Natural killer cell (primary cell): ENCODE measurements around the gene COX20. TPM values are rescaled to one million over a fixed set of nuclear protein-coding genes. Genes with fewer than 3 reads are reported as not detected.

Experiments
- ATAC-seq, 3 donors: fragments of 150-1000 bp in 2 of 3; fragments of 200-7000 bp in 1 of 3; cut with Tn5 transposase; 1 replicate in 1 of 3; 2 replicates in 2 of 3; pipeline ENCODE4 v1.10.0; 2021; ENCODE audit warnings: mild to moderate bottlenecking in 2 of 3, moderate library complexity in 2 of 3
- DNase-seq, 2 donors: peaks; one replicate each; pipeline versions ENCODE4 v3.0.0 to v3.0.0-alpha.2; 2013 to 2021; ENCODE audit warnings: mixed read lengths in 1 of 2
- H3K27ac ChIP-seq: one replicate; pipeline ENCODE4 v1.5.1; 2013; ENCODE audit warnings: mild to moderate bottlenecking, low read length
- H3K27me3 ChIP-seq: one replicate; pipeline ENCODE4 v1.6.1; 2013; ENCODE audit warnings: low read length; ENCODE audit not compliant: control insufficient read depth, insufficient read depth
- H3K36me3 ChIP-seq: one replicate; pipeline ENCODE4 v1.6.1; 2013; ENCODE audit warnings: low read length; ENCODE audit not compliant: control insufficient read depth, insufficient read depth
- H3K4me1 ChIP-seq: one replicate; pipeline ENCODE4 v1.6.1; 2013; ENCODE audit warnings: low read length; ENCODE audit not compliant: control insufficient read depth, insufficient read depth
- H3K4me3 ChIP-seq: one replicate; pipeline ENCODE4 v1.5.1; 2013; ENCODE audit warnings: low read length
- H3K9me3 ChIP-seq: one replicate; pipeline ENCODE4 v1.6.1; 2013; ENCODE audit warnings: low read length; ENCODE audit not compliant: control insufficient read depth, insufficient read depth
- H3K27ac Mint-ChIP-seq, 2 donors: one replicate each; pipeline ENCODE4 v1.8.0; 2022; ENCODE audit warnings: mild to moderate bottlenecking in 2 of 2, mixed read lengths in 2 of 2, moderate library complexity in 1 of 2
- H3K27me3 Mint-ChIP-seq, 2 donors: one replicate each; pipeline ENCODE4 v1.8.0; 2022; ENCODE audit warnings: low read depth in 2 of 2, mixed read lengths in 2 of 2
- H3K36me3 Mint-ChIP-seq: one replicate; pipeline ENCODE4 v1.8.0; 2022; ENCODE audit warnings: mixed read lengths
- H3K4me1 Mint-ChIP-seq, 2 donors: one replicate each; pipeline ENCODE4 v1.8.0; 2022; ENCODE audit warnings: mixed read lengths in 2 of 2
- H3K4me3 Mint-ChIP-seq: one replicate; pipeline ENCODE4 v1.8.0; 2022; ENCODE audit warnings: mild to moderate bottlenecking, moderate library complexity, mixed read lengths
- H3K9me3 Mint-ChIP-seq, 2 donors: one replicate each; pipeline ENCODE4 v1.8.0; 2022; ENCODE audit warnings: mixed read lengths in 2 of 2
- whole genome bisulfite sequencing: methylation state at CpG from one replicate; pipeline ENCODE4 v1.1.7; 2013; ENCODE audit warnings: missing lambda C conversion rate; ENCODE audit not compliant: insufficient coverage; 5-methylcytosine and 5-hydroxymethylcytosine counted together
- intact Hi-C: fragments of 100-400 bp; cut with micrococcal nuclease; formaldehyde crosslinking; loops from one replicate; pipeline ENCODE4 v1.14.2; 2022
- total RNA-seq, 4 donors: library from RNA; stranded (reverse); fragments of 120-200 nt in 1 of 4; gene quantifications; one replicate each; pipeline versions ENCODE4 v1.2.3 to v1.2.4, GENCODE V29; 2013 to 2022
- TF ChIP-seq, protein P1 (sequence below): fragments of 200-600 bp; IDR thresholded peaks from one replicate; pipeline ENCODE4 v1.8.0; 2022; ENCODE audit warnings: antibody characterized with exemption

COX20 gene
- total RNA-seq, 3 donors from 2014 or later (not counting 1 experiment from before 2014, with no cell fraction given), result 24.3 to 25.4 (median 24.9) TPM

- Mint-ChIP-seq H3K27ac (no peak overlapping the region), H3K36me3 (no peaks in the 10 kb centered on the region), H3K9me3 (no peaks in the 10 kb centered on the region), H3K27me3 (peaks cover 0 to 13% of the 10 kb centered on the region in 2 donors), H3K4me3 (no peak overlapping the region), H3K4me1 (peaks cover 0 to 7% of the 10 kb centered on the region in 2 donors)
- Histone ChIP-seq H3K27me3 (no peaks in the 10 kb centered on the region), H3K9me3 (no peaks in the 10 kb centered on the region), H3K4me3 (no peak overlapping the region), H3K4me1 (peaks cover 4% of the 10 kb centered on the region), H3K36me3 (no peaks in the 10 kb centered on the region), H3K27ac (no peak overlapping the region)
- DNase-seq (no peak), ATAC-seq (no peak)
- TF ChIP-seq, protein P1, sequence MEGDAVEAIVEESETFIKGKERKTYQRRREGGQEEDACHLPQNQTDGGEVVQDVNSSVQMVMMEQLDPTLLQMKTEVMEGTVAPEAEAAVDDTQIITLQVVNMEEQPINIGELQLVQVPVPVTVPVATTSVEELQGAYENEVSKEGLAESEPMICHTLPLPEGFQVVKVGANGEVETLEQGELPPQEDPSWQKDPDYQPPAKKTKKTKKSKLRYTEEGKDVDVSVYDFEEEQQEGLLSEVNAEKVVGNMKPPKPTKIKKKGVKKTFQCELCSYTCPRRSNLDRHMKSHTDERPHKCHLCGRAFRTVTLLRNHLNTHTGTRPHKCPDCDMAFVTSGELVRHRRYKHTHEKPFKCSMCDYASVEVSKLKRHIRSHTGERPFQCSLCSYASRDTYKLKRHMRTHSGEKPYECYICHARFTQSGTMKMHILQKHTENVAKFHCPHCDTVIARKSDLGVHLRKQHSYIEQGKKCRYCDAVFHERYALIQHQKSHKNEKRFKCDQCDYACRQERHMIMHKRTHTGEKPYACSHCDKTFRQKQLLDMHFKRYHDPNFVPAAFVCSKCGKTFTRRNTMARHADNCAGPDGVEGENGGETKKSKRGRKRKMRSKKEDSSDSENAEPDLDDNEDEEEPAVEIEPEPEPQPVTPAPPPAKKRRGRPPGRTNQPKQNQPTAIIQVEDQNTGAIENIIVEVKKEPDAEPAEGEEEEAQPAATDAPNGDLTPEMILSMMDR, result no peak
- intact Hi-C loops, result no loop called here
- WGBS, result 86% methylated on average over 2 of the region's 2 CpGs
These were observed 15.3 kb upstream of the COX20 start for GRCh38 chr1:244820131-244820530.

- no peaks in the 10 kb centered on the region for H3K9me3 Mint-ChIP-seq
- no peak overlapping the region for H3K27ac ChIP-seq
- DNase-seq (no peak), ATAC-seq (no peak)
- peaks cover 0 to 5% of the 10 kb centered on the region in 2 donors for H3K27me3 Mint-ChIP-seq
- intact Hi-C loops, result no loop called here
- no peaks in the 10 kb centered on the region for H3K27me3 ChIP-seq
- TF ChIP-seq, protein P1, result no peak
- H3K4me3 ChIP-seq, result no peak overlapping the region
- no peaks in the 10 kb centered on the region for H3K36me3 ChIP-seq
- no peaks in the 10 kb centered on the region for H3K36me3 Mint-ChIP-seq
- no peaks in the 10 kb centered on the region for H3K4me1 Mint-ChIP-seq
- 67% methylated on average over 1 of the region's 3 CpGs for WGBS
- H3K4me3 Mint-ChIP-seq, result no peak overlapping the region
- no peak overlapping the region for H3K27ac Mint-ChIP-seq
- no peaks in the 10 kb centered on the region for H3K9me3 ChIP-seq
- no peaks in the 10 kb centered on the region for H3K4me1 ChIP-seq
These were observed 14.3 kb upstream of the COX20 start for GRCh38 chr1:244821134-244821533.

DNA sequence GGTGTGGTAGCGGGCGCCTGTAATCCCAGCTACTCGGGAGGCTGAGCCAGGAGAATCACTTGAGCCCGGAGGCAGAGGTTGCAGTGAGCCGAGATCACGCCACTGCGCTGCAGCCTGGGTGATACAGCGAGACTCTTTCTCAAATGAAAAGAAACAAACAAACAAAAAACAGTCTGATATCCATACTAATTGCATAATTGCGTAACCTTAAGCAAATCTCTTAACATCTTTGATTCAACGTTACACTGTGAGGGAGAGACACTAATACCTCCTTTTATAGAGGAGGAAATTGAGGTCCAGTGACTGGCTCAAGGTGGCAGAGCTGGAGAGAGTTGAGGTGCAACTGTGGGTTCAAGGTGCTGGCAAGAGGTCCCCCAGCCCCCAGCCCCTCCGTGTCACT, 12.6 kb upstream of the COX20 start:
- 96% methylated on average over 9 of the region's 11 CpGs for WGBS
- no peaks in the 10 kb centered on the region for H3K9me3 ChIP-seq
- TF ChIP-seq, protein P1, result no peak
- ATAC-seq, result no peak
- no peaks in the 10 kb centered on the region for H3K27me3 ChIP-seq
- no peaks in the 10 kb centered on the region for H3K36me3 ChIP-seq
- no peak overlapping the region for H3K4me3 ChIP-seq
- no peaks in the 10 kb centered on the region for H3K4me1 ChIP-seq
- no peak overlapping the region for H3K27ac ChIP-seq
- Mint-ChIP-seq H3K4me3 (no peak overlapping the region), H3K4me1 (no peaks in the 10 kb centered on the region), H3K27me3 (no peaks in the 10 kb centered on the region), H3K27ac (no peak overlapping the region), H3K36me3 (no peaks in the 10 kb centered on the region), H3K9me3 (no peaks in the 10 kb centered on the region)
- intact Hi-C loops, result no loop called here
- DNase-seq, result no peak

- intact Hi-C loops, result no loop called here
- H3K9me3 Mint-ChIP-seq, result no peaks in the 10 kb centered on the region
- TF ChIP-seq, protein P1, result no peak
- H3K4me3 ChIP-seq, result no peak overlapping the region
- H3K27me3 ChIP-seq, result no peaks in the 10 kb centered on the region
- no peak overlapping the region for H3K27ac ChIP-seq
- no peaks in the 10 kb centered on the region for H3K9me3 ChIP-seq
- H3K36me3 Mint-ChIP-seq, result no peaks in the 10 kb centered on the region
- no peak overlapping the region for H3K4me3 Mint-ChIP-seq
- H3K27ac Mint-ChIP-seq, result no peak overlapping the region
- no peak for DNase-seq
- no peak for ATAC-seq
- H3K4me1 Mint-ChIP-seq, result no peaks in the 10 kb centered on the region
- 93% methylated on average over 3 of the region's 4 CpGs for WGBS
- no peaks in the 10 kb centered on the region for H3K4me1 ChIP-seq
- H3K27me3 Mint-ChIP-seq, result no peaks in the 10 kb centered on the region
- H3K36me3 ChIP-seq, result no peaks in the 10 kb centered on the region
These were observed 8.7 kb upstream of the COX20 start for GRCh38 chr1:244826712-244827111.
